IMR-90 (cell line): ENCODE measurements around the gene SLC25A26. TPM values are rescaled to one million over a fixed set of nuclear protein-coding genes. Genes with fewer than 3 reads are reported as not detected.

ENCODE experiments used
- ATAC-seq: fragments of 200-7000 bp; cut with Tn5 transposase; 2 replicates; pipeline ENCODE4 v1.9.1; 2020; ENCODE audit warnings: low read depth, mild to moderate bottlenecking, moderate library complexity
- BruUV-seq: library from RNA; stranded (reverse); fragments of 400-500 nt; replicated peaks from 2 replicates; lab custom pipeline; 2021; lab: Mats Ljungman, UMichigan
- CTCF ChIA-PET: fragments of 300-600 bp; formaldehyde crosslinking; extraction: SDS; loops from one replicate; lab custom pipeline; 2021; ENCODE audit warnings: antibody characterized with exemption; lab: Yijun Ruan, JAX
- POLR2A ChIA-PET: fragments of 300-600 bp; sonication (Branson Sonifier 250); formaldehyde crosslinking; loops from one replicate; lab custom pipeline; 2022; ENCODE audit warnings: antibody characterized with exemption; ENCODE audit not compliant: unreplicated experiment; lab: Charles Lee
- DNase-seq: peaks from one replicate; pipeline ENCODE4 v3.0.0; 2013
- H2AFZ ChIP-seq: replicated peaks from 2 replicates; pipeline ENCODE3; 2013; ENCODE audit warnings: low read length, mild to moderate bottlenecking; ENCODE audit not compliant: poor library complexity
- H2AK5ac ChIP-seq: 2 replicates; pipeline ENCODE4 v1.6.1; 2013; ENCODE audit warnings: low read depth, low read length, inconsistent platforms
- H2AK9ac ChIP-seq: replicated peaks from 2 replicates; pipeline ENCODE3; 2013; ENCODE audit warnings: mild to moderate bottlenecking, low read depth, low read length, moderate library complexity; ENCODE audit not compliant: poor library complexity
- H2BK120ac ChIP-seq: 2 replicates; pipeline ENCODE4 v1.6.1; 2013; ENCODE audit warnings: low read depth, low read length, inconsistent platforms
- H2BK15ac ChIP-seq: 3 replicates; pipeline ENCODE4 v1.6.1; 2013; ENCODE audit warnings: low read depth, low read length, inconsistent platforms
- H2BK20ac ChIP-seq: 2 replicates; pipeline ENCODE4 v1.6.1; 2013; ENCODE audit warnings: low read depth, mild to moderate bottlenecking, inconsistent platforms, low read length, moderate library complexity
- H2BK5ac ChIP-seq: 2 replicates; pipeline ENCODE4 v1.6.1; 2013; ENCODE audit warnings: mild to moderate bottlenecking, low read depth, low read length, inconsistent platforms; ENCODE audit not compliant: poor library complexity, severe bottlenecking
- H3K14ac ChIP-seq: replicated peaks from 2 replicates; pipeline ENCODE4 v1.6.1; 2013; ENCODE audit warnings: low read depth, low read length, inconsistent platforms
- H3K18ac ChIP-seq: 2 replicates; pipeline ENCODE4 v1.6.1; 2013; ENCODE audit warnings: low read depth, low read length, control low read depth
- H3K23ac ChIP-seq: 2 replicates; pipeline ENCODE4 v1.6.1; 2013; ENCODE audit warnings: low read depth, low read length, inconsistent platforms
- H3K27ac ChIP-seq: 2 replicates; pipeline ENCODE4 v1.5.1; 2013; ENCODE audit warnings: mild to moderate bottlenecking, control low read depth, low read length; ENCODE audit not compliant: insufficient read depth
- H3K27me3 ChIP-seq: 2 replicates; pipeline ENCODE4 v1.6.1; 2013; ENCODE audit warnings: low read length; ENCODE audit not compliant: control insufficient read depth, insufficient read depth
- H3K36me3 ChIP-seq: 2 replicates; pipeline ENCODE4 v1.6.1; 2013; ENCODE audit warnings: low read length, mixed read lengths; ENCODE audit not compliant: control insufficient read depth, insufficient read depth
- H3K4ac ChIP-seq: 2 replicates; pipeline ENCODE4 v1.6.1; 2013; ENCODE audit warnings: low read depth, low read length, inconsistent platforms
- H3K4me1 ChIP-seq: 2 replicates; pipeline ENCODE4 v1.6.1; 2013; ENCODE audit warnings: low read length, mixed read lengths; ENCODE audit not compliant: control insufficient read depth, insufficient read depth
- H3K4me2 ChIP-seq: 2 replicates; pipeline ENCODE4 v1.6.1; 2013; ENCODE audit warnings: low read depth, mild to moderate bottlenecking, control low read depth, low read length, moderate library complexity
- H3K4me3 ChIP-seq: 2 replicates; pipeline ENCODE4 v1.5.1; 2013; ENCODE audit warnings: low read depth, mild to moderate bottlenecking, control low read depth, low read length, moderate library complexity; ENCODE audit not compliant: insufficient read depth
- H3K56ac ChIP-seq: 2 replicates; pipeline ENCODE4 v1.6.1; 2013; ENCODE audit warnings: low read length, inconsistent platforms; ENCODE audit not compliant: insufficient read depth; ENCODE audit errors: extremely low read depth
- H3K79me1 ChIP-seq, 2 experiments: 2 replicates each; pipeline ENCODE4 v1.6.1; 2013; ENCODE audit warnings: low read length in 2 of 2, inconsistent platforms in 1 of 2, low read depth in 1 of 2
- H3K9ac ChIP-seq: 2 replicates; pipeline ENCODE4 v1.6.1; 2013; ENCODE audit warnings: low read depth, low read length, control low read depth
- H3K9me1 ChIP-seq: 2 replicates; pipeline ENCODE4 v1.6.1; 2013; ENCODE audit warnings: low read length, inconsistent platforms; ENCODE audit not compliant: insufficient read depth
- H3K9me3 ChIP-seq: 2 replicates; pipeline ENCODE4 v1.6.1; 2013; ENCODE audit warnings: low read length; ENCODE audit not compliant: control insufficient read depth, insufficient read depth
- H4K20me1 ChIP-seq: 2 replicates; pipeline ENCODE4 v1.6.1; 2013; ENCODE audit warnings: low read length, inconsistent platforms; ENCODE audit not compliant: insufficient read depth
- H4K5ac ChIP-seq: 2 replicates; pipeline ENCODE4 v1.6.1; 2013; ENCODE audit warnings: mild to moderate bottlenecking, low read depth, low read length, control low read depth
- H4K8ac ChIP-seq, 2 experiments: 2 replicates each; pipeline ENCODE4 v1.6.1; 2013; ENCODE audit warnings: low read depth in 2 of 2, low read length in 2 of 2, control low read depth in 1 of 2, inconsistent platforms in 1 of 2
- H4K91ac ChIP-seq: 2 replicates; pipeline ENCODE4 v1.6.1; 2013; ENCODE audit warnings: low read depth, low read length, inconsistent platforms; ENCODE audit not compliant: insufficient read depth
- BHLHE40 ChIP-seq: fragments of 150-350 bp; IDR thresholded peaks from 2 replicates; pipeline ENCODE4 v1.6.1; 2016; ENCODE audit warnings: mild to moderate bottlenecking, low read depth, low read length
- CHD1 ChIP-seq: IDR thresholded peaks from 2 replicates; pipeline ENCODE4 v1.6.1; 2012; ENCODE audit warnings: low read depth, low read length, improper control_type of control experiment
- MAFK ChIP-seq: IDR thresholded peaks from 2 replicates; pipeline ENCODE4 v1.6.1; 2012; ENCODE audit warnings: low read depth, low read length, improper control_type of control experiment
- MAZ ChIP-seq: IDR thresholded peaks from 2 replicates; pipeline ENCODE4 v1.6.1; 2012; ENCODE audit warnings: low read depth, mild to moderate bottlenecking, low read length, improper control_type of control experiment, moderate library complexity, borderline replicate concordance
- NFE2L2 ChIP-seq: fragments of 150-350 bp; IDR thresholded peaks from 2 replicates; pipeline ENCODE4 v1.6.1; 2016; ENCODE audit warnings: low read depth, mild to moderate bottlenecking, low read length
- POLR2A ChIP-seq: IDR thresholded peaks from 2 replicates; pipeline ENCODE4 v1.6.1; 2012; ENCODE audit warnings: mild to moderate bottlenecking, low read depth, low read length
- RAD21 ChIP-seq: IDR thresholded peaks from 2 replicates; pipeline ENCODE4 v1.6.1; 2012; ENCODE audit warnings: low read length, improper control_type of control experiment
- RFX5 ChIP-seq: IDR thresholded peaks from 2 replicates; pipeline ENCODE4 v1.8.0; 2012; ENCODE audit warnings: low read depth, mild to moderate bottlenecking, low read length, moderate library complexity
- USF2 ChIP-seq: fragments of 150-350 bp; IDR thresholded peaks from 2 replicates; pipeline ENCODE4 v1.6.1; 2017; ENCODE audit warnings: mild to moderate bottlenecking, antibody characterized with exemption, low read length, low read depth
- WGBS, 2 experiments: methylation state at CpG; one replicate each; pipeline versions ENCODE4 v1.1.5 to v1.1.7; 2013; ENCODE audit warnings: missing lambda C conversion rate in 2 of 2; ENCODE audit not compliant: insufficient read length in 1 of 2; ENCODE audit errors: extremely low coverage in 2 of 2; 5-methylcytosine and 5-hydroxymethylcytosine counted together
- dilution Hi-C: fragments of 300-500 bp; cut with HindIII; formaldehyde crosslinking; loops from one replicate; pipeline ENCODE4 v1.14.3; 2018; ENCODE audit warnings: low sequenced_read_pairs; ENCODE audit not compliant: unreplicated experiment
- in situ Hi-C: fragments of 300-500 bp; cut with MboI; formaldehyde crosslinking; loops from 3 replicates; pipeline ENCODE4 v1.14.3; 2019; ENCODE audit warnings: low sequenced_read_pairs, inconsistent platforms, mixed read lengths
- intact Hi-C: fragments of 100-400 bp; cut with micrococcal nuclease; formaldehyde crosslinking; loops from 2 replicates; pipeline ENCODE4 v1.10.0; 2022
- polyA plus RNA-seq, 3 experiments: library from polyadenylated mRNA; depleted of rRNA; stranded (reverse); fragments of >200 nt; gene quantifications; 2 replicates each; pipeline ENCODE4 v1.2.3, GENCODE V29; 2012; ENCODE audit warnings: low replicate concordance in 1 of 3
- total RNA-seq: library from RNA; depleted of rRNA; stranded (reverse); fragments of >200 nt; gene quantifications from 2 replicates; pipeline ENCODE4 v1.2.3, GENCODE V29; 2012
- TF ChIP-seq, protein P1 (sequence below): fragments of 150-350 bp; IDR thresholded peaks from 2 replicates; pipeline ENCODE4 v1.6.1; 2016; ENCODE audit warnings: low read depth, mild to moderate bottlenecking, low read length, moderate library complexity, borderline replicate concordance

Gene SLC25A26
- total and polyA plus RNA-seq, 2 of the 4 experiments (the other 2 are of a cell fraction), result 10.9 to 12.7 TPM

- Histone ChIP-seq H3K9ac (peak overlapping the region; percentile 27; the same call in 1 of the 2 replicates), H3K36me3 (peaks cover 25% of the 10 kb centered on the region), H3K18ac (peak overlapping the region; percentile 4; the same call in 1 of the 2 replicates), H3K27ac (no peak overlapping the region), H2AK5ac (peak overlapping the region; percentile 65), H4K8ac (peak overlapping the region; percentile 2 to 32; a peak in 2 of 4 replicates), H3K27me3 (no peaks in the 10 kb centered on the region), H3K23ac (peak overlapping the region; percentile 15; the same call in 1 of the 2 replicates), H3K4me3 (no peak overlapping the region), H3K14ac (peak overlapping the region; percentile 5; the same call in 1 of the 2 replicates), H4K5ac (peak overlapping the region; percentile 37), H4K91ac (peak overlapping the region; percentile 7; the same call in 1 of the 2 replicates), H4K20me1 (no peaks in the 10 kb centered on the region), H2AK9ac (peak overlapping the region; percentile 6), H3K9me3 (peaks cover 3% of the 10 kb centered on the region; the same call in 1 of the 2 replicates), H2BK120ac (peak overlapping the region; percentile 22; the same call in 1 of the 2 replicates), H3K56ac (no peak overlapping the region), H2BK15ac (peak overlapping the region; percentile 12; the same call in 2 of the 3 replicates), H2BK20ac (no peak overlapping the region), H3K4me1 (peaks cover 30% of the 10 kb centered on the region), H3K9me1 (peaks cover 10% of the 10 kb centered on the region), H2BK5ac (peak overlapping the region; percentile 3), H3K4ac (peak overlapping the region; percentile 19), H2AFZ (no peak overlapping the region), H3K4me2 (no peak overlapping the region), H3K79me1 (peaks cover 23 to 62% of the 10 kb centered on the region in 2 experiments)
- dilution Hi-C loops, result no loop called here
- ChIA-PET CTCF (no interaction called here), POLR2A (no interaction called here)
- TF ChIP-seq, protein P1, sequence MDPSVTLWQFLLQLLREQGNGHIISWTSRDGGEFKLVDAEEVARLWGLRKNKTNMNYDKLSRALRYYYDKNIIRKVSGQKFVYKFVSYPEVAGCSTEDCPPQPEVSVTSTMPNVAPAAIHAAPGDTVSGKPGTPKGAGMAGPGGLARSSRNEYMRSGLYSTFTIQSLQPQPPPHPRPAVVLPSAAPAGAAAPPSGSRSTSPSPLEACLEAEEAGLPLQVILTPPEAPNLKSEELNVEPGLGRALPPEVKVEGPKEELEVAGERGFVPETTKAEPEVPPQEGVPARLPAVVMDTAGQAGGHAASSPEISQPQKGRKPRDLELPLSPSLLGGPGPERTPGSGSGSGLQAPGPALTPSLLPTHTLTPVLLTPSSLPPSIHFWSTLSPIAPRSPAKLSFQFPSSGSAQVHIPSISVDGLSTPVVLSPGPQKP, result no peak
- TF ChIP-seq CHD1 (no peak), BHLHE40 (no peak), MAFK (no peak), USF2 (no peak), NFE2L2 (no peak), RFX5 (no peak), RAD21 (no peak), POLR2A (no peak), MAZ (no peak)
- in situ Hi-C loops, result loop anchor here (10.0 kb wide), 1 partner anchor 178 kb away; no protein-coding TSS in a partner anchor
- 96% methylated on average over 4 of the region's 14 CpGs; no CpG with 5 or more reads in 1 of the 2 experiments for WGBS, 2 experiments
- BruUV-seq, result no TSS peak
- ATAC-seq, result no peak
- DNase-seq, result peak; percentile 59
- intact Hi-C loops, result loop anchor here (10.0 kb wide), 1 partner anchor 178 kb away; no protein-coding TSS in a partner anchor
Observed at GRCh38 chr3:66416556-66417304, 195.9 kb downstream of the SLC25A26 start.
